ENCODE measurements around the gene CDR2L. TPM values are rescaled to one million over a fixed set of nuclear protein-coding genes. Genes with fewer than 3 reads are reported as not detected.
A peak's percentile ranks its signal among the peaks of the same experiment; 100 is the strongest.
"Not testable (repeated sequence)": the region's sequence is repeated elsewhere in the genome, so short reads cannot be mapped to it uniquely, and the experiment has no call there.

The CDR2L gene
- total RNA-seq, 4 donors from 2014 or later = 5.6 to 8.6 (median 6.9) TPM

- WGBS = 89% methylated on average over 5 of the region's 12 CpGs
- H3K27ac ChIP-seq = no peak overlapping the region
- no peak for TF ChIP-seq EP300 (IDR thresholded peaks at IDR 0.05)
- no peak for DNase-seq (ENCODE audit: low spot score in 2 of 2)
- no peaks in the 10 kb centered on the region for H3K9me3 ChIP-seq
- H3K27me3 ChIP-seq = no peaks in the 10 kb centered on the region
- no peaks in the 10 kb centered on the region for H3K36me3 ChIP-seq
- H3K4me1 ChIP-seq = peaks cover 19% of the 10 kb centered on the region
- H3K4me3 ChIP-seq = no peak overlapping the region
Measured at GRCh38 chr17:74964246-74964761, 23.1 kb upstream of the CDR2L start.

- WGBS = 48% methylated on average over 14 of the region's 14 CpGs
- peaks cover 21% of the 10 kb centered on the region for H3K4me1 ChIP-seq
Measured at GRCh38 chr17:74964988-74965622, 22.3 kb upstream of the CDR2L start.

GRCh38 chr17:74968361-74968780 is 19.1 kb upstream of the CDR2L start:
- Histone ChIP-seq H3K4me1 (peaks cover 38% of the 10 kb centered on the region), H3K9me3 (no peaks in the 10 kb centered on the region), H3K4me3 (no peak overlapping the region), H3K27me3 (peaks cover 25% of the 10 kb centered on the region), H3K36me3 (no peaks in the 10 kb centered on the region), H3K27ac (no peak overlapping the region)
- no peak for TF ChIP-seq EP300 (IDR thresholded peaks at IDR 0.05)
- TF ChIP-seq POLR2A (IDR thresholded peaks at IDR 0.05) = no peak
- TF ChIP-seq POLR2AphosphoS5 (IDR thresholded peaks at IDR 0.05) = no peak
- TF ChIP-seq CTCF (IDR thresholded peaks at IDR 0.05) = no peak
- DNase-seq (ENCODE audit: low spot score in 2 of 2) = no peak
- WGBS = 44% methylated on average over 4 of the region's 5 CpGs

More at GRCh38 chr17:74964988-74965622, 22.3 kb upstream of the CDR2L start:
- no peak overlapping the region for H3K4me3 ChIP-seq
- H3K27ac ChIP-seq = no peak overlapping the region
- H3K36me3 ChIP-seq = no peaks in the 10 kb centered on the region
- no peaks in the 10 kb centered on the region for H3K27me3 ChIP-seq
- TF ChIP-seq CTCF (IDR thresholded peaks at IDR 0.05) (no peak), POLR2A (IDR thresholded peaks at IDR 0.05) (no peak), POLR2AphosphoS5 (IDR thresholded peaks at IDR 0.05) (no peak), EP300 (IDR thresholded peaks at IDR 0.05) (no peak)
- DNase-seq (ENCODE audit: low spot score in 2 of 2) = no peak
- H3K9me3 ChIP-seq = no peaks in the 10 kb centered on the region

GRCh38 chr17:74969501-74969900 is 17.9 kb upstream of the CDR2L start:
- H3K9me3 ChIP-seq; DNase-seq (ENCODE audit: low spot score in 2 of 2); H3K36me3 ChIP-seq; H3K27ac ChIP-seq; H3K4me3 ChIP-seq: not testable (repeated sequence)
- peaks cover 33% of the 10 kb centered on the region for H3K27me3 ChIP-seq
- H3K4me1 ChIP-seq = peaks cover 38% of the 10 kb centered on the region
- 93% methylated on average over 5 of the region's 5 CpGs for WGBS

GRCh38 chr17:74970395-74970794 is 17.0 kb upstream of the CDR2L start:
- Histone ChIP-seq H3K4me3 (no peak overlapping the region), H3K9me3 (no peaks in the 10 kb centered on the region), H3K27ac (no peak overlapping the region), H3K4me1 (peaks cover 31% of the 10 kb centered on the region), H3K27me3 (peaks cover 37% of the 10 kb centered on the region), H3K36me3 (no peaks in the 10 kb centered on the region)
- DNase-seq (ENCODE audit: low spot score in 2 of 2) = no peak
- no peak for TF ChIP-seq POLR2AphosphoS5 (IDR thresholded peaks at IDR 0.05)
- 71% methylated on average over 2 of the region's 3 CpGs for WGBS

- peak overlapping the region; percentile 63 for H3K4me3 ChIP-seq
- no peaks in the 10 kb centered on the region for H3K36me3 ChIP-seq
- H3K27ac ChIP-seq = no peak overlapping the region
- TF ChIP-seq POLR2AphosphoS5 (IDR thresholded peaks at IDR 0.05) (no peak), EP300 (IDR thresholded peaks at IDR 0.05) (no peak), POLR2A (IDR thresholded peaks at IDR 0.05) (no peak), CTCF (IDR thresholded peaks at IDR 0.05) (no peak)
- 73% methylated on average over 3 of the region's 8 CpGs for WGBS
- peaks cover 30% of the 10 kb centered on the region for H3K4me1 ChIP-seq
- peaks cover 38% of the 10 kb centered on the region for H3K27me3 ChIP-seq
- H3K9me3 ChIP-seq = no peaks in the 10 kb centered on the region
- no peak for DNase-seq (ENCODE audit: low spot score in 2 of 2)
Measured at GRCh38 chr17:74971069-74971841, 16.2 kb upstream of the CDR2L start.
